ENCODE data around the gene SEC62. TPM values are rescaled to one million over a fixed set of nuclear protein-coding genes. Genes with fewer than 3 reads are reported as not detected.
A peak's percentile ranks its signal among the peaks of the same experiment; 100 is the strongest.

The SEC62 gene
- total and polyA plus RNA-seq, 9 of the 15 experiments (the other 6 are each of a cell fraction or from before 2014, with no cell fraction given), result 34.5 to 152 (median 51.8) TPM

DNA sequence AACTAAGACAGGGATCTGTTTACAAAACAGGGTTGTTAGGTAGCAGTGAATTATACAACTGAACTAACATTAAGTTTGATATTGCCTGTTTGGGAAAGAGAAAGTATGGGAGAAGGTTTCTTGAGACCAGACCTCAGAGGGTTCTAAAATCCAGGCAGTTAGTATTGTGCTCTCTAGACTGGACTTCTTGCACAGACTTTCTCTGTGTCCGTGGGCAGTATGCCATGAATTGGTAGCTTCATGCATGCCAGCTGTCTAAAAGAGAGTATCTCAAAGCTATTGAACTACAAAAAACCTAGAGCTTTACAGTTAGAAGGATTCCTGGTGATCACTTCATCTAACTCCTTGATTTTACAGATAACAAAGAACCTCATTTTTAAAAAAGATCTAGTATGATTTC lies 42.8 kb upstream of the SEC62 start (continued):
- TF ChIP-seq ETS2 (tag; IDR thresholded peaks at IDR 0.05; ENCODE audit: borderline replicate concordance, poor library complexity, severe bottlenecking) (no peak), STAT5B (CRISPR knock-in tag; IDR thresholded peaks at IDR 0.05) (no peak), BMI1 (IDR thresholded peaks at IDR 0.05; ENCODE audit: low read length) (no peak), ZNF174 (CRISPR knock-in tag; IDR thresholded peaks at IDR 0.05) (no peak), ZNF668 (CRISPR knock-in tag; IDR thresholded peaks at IDR 0.05) (no peak), ZNF143 (CRISPR knock-in tag; IDR thresholded peaks at IDR 0.05) (no peak), HMG20A (CRISPR knock-in tag; conservative IDR thresholded peaks at IDR 0.05) (no peak), ZNF12 (CRISPR knock-in tag; IDR thresholded peaks at IDR 0.05) (no peak), NCOA1 (IDR thresholded peaks at IDR 0.05; ENCODE audit: low read depth) (no peak), ZNF511 (CRISPR knock-in tag; IDR thresholded peaks at IDR 0.05) (no peak)

DNA sequence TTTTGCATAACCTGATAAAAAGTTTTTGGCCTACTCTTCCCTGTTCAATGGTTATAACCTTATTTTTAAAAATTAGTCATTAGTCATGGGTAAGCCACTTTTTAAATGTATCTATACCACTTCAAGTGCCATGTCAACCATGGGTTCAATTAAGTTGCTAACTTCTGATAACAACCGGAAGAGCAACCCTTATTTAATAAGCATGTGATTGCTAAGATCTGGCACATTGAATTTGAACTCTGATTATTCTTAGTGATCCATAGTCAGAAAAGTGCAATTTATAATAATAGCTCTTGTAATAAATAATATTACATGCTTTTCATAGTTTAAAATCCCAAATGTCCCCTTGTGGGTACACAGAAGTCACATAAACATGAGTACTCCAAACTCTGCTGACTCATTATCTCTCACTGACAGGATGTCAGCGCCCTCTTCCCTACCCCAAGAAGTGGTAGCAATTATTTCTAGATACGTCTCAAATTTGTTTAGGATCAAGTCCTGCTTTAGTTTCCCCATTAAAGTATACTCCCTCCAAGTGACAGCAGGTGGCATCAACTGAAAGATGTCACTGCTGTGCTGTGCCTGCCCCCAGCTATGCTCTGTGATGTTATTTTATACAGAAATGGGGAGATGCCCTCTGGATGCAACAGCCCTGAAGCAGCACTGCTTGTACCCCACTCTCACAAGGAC lies 36.6 kb upstream of the SEC62 start:
- no peaks in the 10 kb centered on the region for H4K20me1 ChIP-seq (replicated peaks; ENCODE audit: control insufficient read depth, insufficient read depth, low read length)
- no peaks in the 10 kb centered on the region for H3K27me3 ChIP-seq (ENCODE audit: control insufficient read depth in 2 of 2, insufficient read depth in 2 of 2, low read length in 2 of 2)
- H3K27ac ChIP-seq (ENCODE audit: extremely low read depth, low read depth, low read length), result peak overlapping the region; percentile 63
- FAIRE-seq, result peak; percentile 87
- BruUV-seq (replicated peaks), result no TSS peak
- no peaks in the 10 kb centered on the region for H3K9me3 ChIP-seq (replicated peaks; ENCODE audit: control insufficient read depth, insufficient read depth, low read depth, low read length)
- in situ Hi-C loops (cut with MboI), result no loop called here
- no peaks in the 10 kb centered on the region for H3K36me3 ChIP-seq (ENCODE audit: control insufficient read depth, insufficient read depth, low read length)
- no peaks in the 10 kb centered on the region for H3K9me1 ChIP-seq (ENCODE audit: control insufficient read depth, insufficient read depth, low read length)
- peak overlapping the region; percentile 52; the same call in 1 of the 2 replicates for H3K4me2 ChIP-seq (ENCODE audit: insufficient read depth, low read length)
- ATAC-seq, result peak; percentile 81
- 22% methylated on average over 3 of the region's 3 CpGs for WGBS (ENCODE audit: insufficient coverage, low coverage, missing lambda C conversion rate)
- peak overlapping the region in 1 of 2 experiments; percentile 28; a peak in 1 of 4 replicates for H3K9ac ChIP-seq (ENCODE audit: insufficient read depth in 1 of 2, low read depth in 2 of 2, low read length in 2 of 2)
- ChIA-PET CTCF (ENCODE audit: low intra/inter-chr PET ratio) (interaction anchor here (0.7 kb wide), 1 partner anchor 261 kb away, joined by 4 read pairs; no protein-coding TSS in a partner anchor), POLR2A (interaction anchor here (0.6 kb wide), 1 partner anchor 210 kb away, joined by 3 read pairs; no protein-coding TSS in a partner anchor)
- H2AFZ ChIP-seq (ENCODE audit: low read depth, low read length), result peak overlapping the region; percentile 94
- intact Hi-C loops (cut with micrococcal nuclease), result loop anchor here (2.0 to 5.0 kb wide), 2 partner anchors 37 to 68 kb away; partner anchors contain the start of gene SEC62
- H3K4me3 ChIP-seq, result no peak overlapping the region
- H3K79me2 ChIP-seq (ENCODE audit: control insufficient read depth, insufficient read depth, low read length), result no peaks in the 10 kb centered on the region
- H3K4me1 ChIP-seq (replicated peaks in 1 of 2; ENCODE audit: control insufficient read depth in 2 of 2, insufficient read depth in 2 of 2, low read length in 2 of 2), result peaks cover 5 to 23% of the 10 kb centered on the region in 2 experiments
- DNase-seq (ENCODE audit: extremely low read depth in 1 of 4, low spot score in 3 of 4), result peak; percentile 21 to 72 (median 52)
- TF ChIP-seq ZNF589 (CRISPR knock-in tag; IDR thresholded peaks at IDR 0.05; ENCODE audit: low read depth) (no peak), NFE2 (IDR thresholded peaks at IDR 0.05; ENCODE audit: low read depth) (peak; percentile 97), GABPA (tag; conservative IDR thresholded peaks at IDR 0.05; ENCODE audit: low read depth) (peak; percentile 22; the same call in 1 of the 2 replicates), HMG20A (CRISPR knock-in tag; conservative IDR thresholded peaks at IDR 0.05) (no peak), GATAD2B (IDR thresholded peaks at IDR 0.05; ENCODE audit: borderline replicate concordance) (peak; percentile 30; the same call in 1 of the 2 replicates), MAFG (tag; conservative IDR thresholded peaks at IDR 0.05) (peak; percentile 92), TFAM (CRISPR knock-in tag; conservative IDR thresholded peaks at IDR 0.05) (no peak), ZNF695 (CRISPR knock-in tag; IDR thresholded peaks at IDR 0.05) (no peak), TCF3 (CRISPR knock-in tag; IDR thresholded peaks at IDR 0.05) (peak; percentile 48; the same call in 1 of the 2 replicates)
